ENCODE data around the gene TMEM53.

DNA sequence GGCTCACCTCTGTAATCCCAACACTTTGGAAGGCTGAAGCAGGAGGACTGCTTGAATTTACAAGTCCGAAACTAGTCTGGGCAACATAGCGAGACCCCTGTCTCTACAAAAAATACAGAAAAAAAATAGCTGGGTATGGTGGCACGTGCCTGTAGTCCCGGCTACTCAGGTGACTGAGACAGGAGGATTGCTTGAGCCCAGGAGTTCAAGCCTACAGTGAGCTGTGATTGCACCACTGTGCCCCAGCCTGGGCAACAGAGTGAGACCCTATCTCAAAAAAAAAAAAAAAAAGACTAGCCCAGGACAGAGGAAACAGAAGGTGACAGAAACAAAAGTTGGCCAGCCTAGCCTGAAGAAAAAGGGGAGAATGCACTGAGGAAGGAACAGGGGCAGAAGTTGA is 21.4 kb upstream of the TMEM53 start:
- TF ChIP-seq POLR2A (IDR thresholded peaks at IDR 0.05) (no peak), POLR2AphosphoS5 (IDR thresholded peaks at IDR 0.05) (no peak)
- TF ChIP-seq, protein P1, sequence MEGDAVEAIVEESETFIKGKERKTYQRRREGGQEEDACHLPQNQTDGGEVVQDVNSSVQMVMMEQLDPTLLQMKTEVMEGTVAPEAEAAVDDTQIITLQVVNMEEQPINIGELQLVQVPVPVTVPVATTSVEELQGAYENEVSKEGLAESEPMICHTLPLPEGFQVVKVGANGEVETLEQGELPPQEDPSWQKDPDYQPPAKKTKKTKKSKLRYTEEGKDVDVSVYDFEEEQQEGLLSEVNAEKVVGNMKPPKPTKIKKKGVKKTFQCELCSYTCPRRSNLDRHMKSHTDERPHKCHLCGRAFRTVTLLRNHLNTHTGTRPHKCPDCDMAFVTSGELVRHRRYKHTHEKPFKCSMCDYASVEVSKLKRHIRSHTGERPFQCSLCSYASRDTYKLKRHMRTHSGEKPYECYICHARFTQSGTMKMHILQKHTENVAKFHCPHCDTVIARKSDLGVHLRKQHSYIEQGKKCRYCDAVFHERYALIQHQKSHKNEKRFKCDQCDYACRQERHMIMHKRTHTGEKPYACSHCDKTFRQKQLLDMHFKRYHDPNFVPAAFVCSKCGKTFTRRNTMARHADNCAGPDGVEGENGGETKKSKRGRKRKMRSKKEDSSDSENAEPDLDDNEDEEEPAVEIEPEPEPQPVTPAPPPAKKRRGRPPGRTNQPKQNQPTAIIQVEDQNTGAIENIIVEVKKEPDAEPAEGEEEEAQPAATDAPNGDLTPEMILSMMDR (IDR thresholded peaks at IDR 0.05): no peak

Measured in breast epithelium (tissue), 3 donors.